Spleen (tissue), 13 donors: ENCODE data around the gene ECM2. TPM values are rescaled to one million over a fixed set of nuclear protein-coding genes. Genes with fewer than 3 reads are reported as not detected.
A peak's percentile ranks its signal among the peaks of the same experiment; 100 is the strongest.
"Not testable (repeated sequence)": the region's sequence is repeated elsewhere in the genome, so short reads cannot be mapped to it uniquely, and the experiment has no call there.

Experiments
- DNase-seq: peaks from one replicate; pipeline ENCODE4 v3.0.0-alpha.2; 2020
- H3K27ac ChIP-seq, 8 donors: fragments of 200-600 bp; sonication (generic) in 7 of 8; 1 replicate in 4 of 8; 2 replicates in 4 of 8; pipeline versions ENCODE4 v1.5.0 to v1.8.0; 2016 to 2021; ENCODE audit warnings: inconsistent platforms in 4 of 8, mild to moderate bottlenecking in 4 of 8, moderate library complexity in 1 of 8
- H3K27me3 ChIP-seq, 7 donors: fragments of 200-600 bp; sonication (generic) in 6 of 7; replicated peaks in 1 of 7; 1 replicate in 4 of 7; 2 replicates in 3 of 7; pipeline versions ENCODE4 v1.5.0 to v1.8.0; 2016 to 2021; ENCODE audit warnings: inconsistent platforms in 3 of 7, mild to moderate bottlenecking in 1 of 7
- H3K36me3 ChIP-seq, 6 donors: fragments of 200-600 bp; sonication (generic) in 5 of 6; 1 replicate in 4 of 6; 2 replicates in 2 of 6; pipeline versions ENCODE4 v1.5.0 to v1.8.0; 2016 to 2021; ENCODE audit warnings: inconsistent platforms in 2 of 6
- H3K4me1 ChIP-seq, 6 donors: fragments of 200-600 bp; sonication (generic) in 5 of 6; 1 replicate in 3 of 6; 2 replicates in 3 of 6; pipeline versions ENCODE4 v1.5.0 to v1.8.0; 2016 to 2021; ENCODE audit warnings: inconsistent platforms in 3 of 6
- H3K4me3 ChIP-seq, 8 donors: fragments of 200-600 bp; sonication (generic) in 7 of 8; 1 replicate in 4 of 8; 2 replicates in 4 of 8; pipeline versions ENCODE4 v1.5.0 to v1.8.0; 2016 to 2021; ENCODE audit warnings: inconsistent platforms in 4 of 8, mild to moderate bottlenecking in 4 of 8, moderate library complexity in 2 of 8
- H3K9me3 ChIP-seq, 8 donors: fragments of 200-600 bp; sonication (generic) in 7 of 8; 1 replicate in 4 of 8; 2 replicates in 4 of 8; pipeline versions ENCODE4 v1.5.0 to v1.8.0; 2016 to 2021; ENCODE audit warnings: inconsistent platforms in 4 of 8
- CTCF ChIP-seq, 11 experiments: fragments of 200-600 bp in 7 of 11; fragments of 450-650 bp in 4 of 11; sonication (generic) in 4 of 11; IDR thresholded peaks in 8 of 11; conservative IDR thresholded peaks in 3 of 11; 1 replicate in 7 of 11; 2 replicates in 4 of 11; pipeline versions ENCODE4 v1.4.0 to v1.8.0; 2016 to 2021; ENCODE audit warnings: antibody characterized with exemption in 11 of 11, inconsistent platforms in 4 of 11, mild to moderate bottlenecking in 1 of 11
- POLR2A ChIP-seq, 3 donors: fragments of 450-650 bp; IDR thresholded peaks; one replicate each; pipeline ENCODE4 v1.5.1; 2017; ENCODE audit warnings: antibody characterized with exemption in 3 of 3, mild to moderate bottlenecking in 1 of 3
- POLR2AphosphoS5 ChIP-seq, 3 donors: sonication (generic); formaldehyde crosslinking; IDR thresholded peaks; one replicate each; pipeline ENCODE4 v1.5.1; 2017; ENCODE audit warnings: antibody characterized with exemption in 3 of 3
- WGBS, 5 donors: extraction: QIAGEN DNeasy Blood & Tissue Kit in 3 of 5; methylation state at CpG; one replicate each; pipeline versions ENCODE4 v1.1.5 to v1.1.7; 2013 to 2018; 5-methylcytosine and 5-hydroxymethylcytosine counted together
- intact Hi-C: fragments of 100-400 bp; cut with DNase I; formaldehyde crosslinking; loops from one replicate; pipeline ENCODE4 v1.15.0; 2023; ENCODE audit warnings: low total_unique reads
- long read RNA-seq, 2 donors: transcript quantifications; one replicate each; lab custom pipeline, GENCODE V29; 2026
- polyA plus RNA-seq, 3 donors: library from polyadenylated mRNA; stranded (reverse); fragments of 200-250 nt; gene quantifications; one replicate each; pipeline ENCODE4 v1.2.1, GENCODE V29; 2013
- total RNA-seq, 7 donors: library from RNA; depleted of rRNA in 3 of 7; stranded (reverse); fragments of >200 nt in 3 of 7; fragmentation: NEBNext Ultra II Directional in 4 of 7; extraction: Animal tissue kit (Norgen Biotek cat#: 25700) in 4 of 7; gene quantifications; one replicate each; pipeline versions ENCODE4 v1.1.0 to v1.2.1, GENCODE V29; 2016 to 2021
- donor health status: healthy with polysubstance abuse.
- donor health status: DM: no; HTN: no; CAD: no; lungs with moderate emphysema.
- donor health status: DM: no; HTN: no; CAD: no.
- donor health status: Bipolar disorder and iron deficiency.
- donor health status: healthy.
- donor health status: DM: no; HTN: no; CAD: no.
- donor health status: DM: yes; HTN: yes; CAD: no.

ECM2 gene
- total RNA-seq (1 to 10 TPM in 1 of 7 donors, under 1 TPM in 4, not detected in 2; 0.28 to 1.7 (median 0.49) TPM), polyA plus RNA-seq (under 1 TPM; 0.22 to 0.68 (median 0.45) TPM)
- long read RNA-seq, donor 1, result 0 reads
- long read RNA-seq, donor 2, result 0 reads

- H3K9me3 ChIP-seq, result peaks cover 0 to 13% (median 0%) of the 10 kb centered on the region in 8 donors
- intact Hi-C loops, result no loop called here
- peak within 1 kb of the TSS in 2 of 8 donors; percentile 12 to 49 for H3K4me3 ChIP-seq
- DNase-seq, result no peak
- TF ChIP-seq POLR2AphosphoS5 (IDR thresholded peaks at IDR 0.05), result no peak
- no peaks in the 10 kb centered on the region for H3K36me3 ChIP-seq
- H3K4me1 ChIP-seq, result peaks cover 0 to 40% (median 0%) of the 10 kb centered on the region in 6 donors
- H3K27me3 ChIP-seq, result no peaks in the 10 kb centered on the region
- H3K27ac ChIP-seq, result peak within 1 kb of the TSS in 3 of 8 donors; percentile 29 to 70 (median 36)
- 63 to 85% (median 81%) methylated on average over 7 of the region's 7 CpGs for WGBS, 5 donors
These were observed at the start of gene ECM2 for GRCh38 chr9:92535940-92536850. Gene ECM2, minus strand, starts transcription at chr9:92535990. Its CDS starts 13,124 bp downstream, at chr9:92522866.

GRCh38 chr9:92576175-92576574 lies 40.4 kb upstream of the ECM2 start:
- Histone ChIP-seq H3K4me3 (no peak overlapping the region), H3K27ac (no peak overlapping the region), H3K36me3 (no peaks in the 10 kb centered on the region), H3K4me1 (no peaks in the 10 kb centered on the region), H3K9me3 (peaks cover 0 to 13% (median 7%) of the 10 kb centered on the region in 8 donors), H3K27me3 (no peaks in the 10 kb centered on the region)
- intact Hi-C loops, result no loop called here
- 20 to 63% (median 43%) methylated on average over 1 of the region's 1 CpG for WGBS, 5 donors
- no peak for DNase-seq
- TF ChIP-seq POLR2AphosphoS5 (IDR thresholded peaks at IDR 0.05) (no peak), CTCF (IDR thresholded peaks at IDR 0.05 in 8 of 11, conservative IDR thresholded peaks at IDR 0.05 in 3 of 11) (no peak), POLR2A (IDR thresholded peaks at IDR 0.05) (no peak)

GRCh38 chr9:92573612-92574011 lies 37.8 kb upstream of the ECM2 start:
- H3K27me3 ChIP-seq, intact Hi-C loops, H3K27ac ChIP-seq, H3K4me1 ChIP-seq, DNase-seq, H3K36me3 ChIP-seq, H3K4me3 ChIP-seq: not testable (repeated sequence)
- 96 to 99% (median 99%) methylated on average over 14 of the region's 14 CpGs for WGBS, 5 donors
- H3K9me3 ChIP-seq, result peaks cover 0 to 23% (median 7%) of the 10 kb centered on the region in 8 donors

GRCh38 chr9:92571871-92572270 lies 36.1 kb upstream of the ECM2 start:
- H3K9me3 ChIP-seq, result peaks cover under 1 to 31% (median 20%) of the 10 kb centered on the region in 8 donors
- H3K4me1 ChIP-seq, H3K27ac ChIP-seq, H3K36me3 ChIP-seq, DNase-seq, H3K4me3 ChIP-seq, intact Hi-C loops, H3K27me3 ChIP-seq: not testable (repeated sequence)
- 87 to 98% (median 95%) methylated on average over 2 of the region's 2 CpGs for WGBS, 5 donors

GRCh38 chr9:92564982-92565381 lies 29.2 kb upstream of the ECM2 start:
- 89 to 96% (median 90%) methylated on average over 2 of the region's 2 CpGs for WGBS, 5 donors
- Histone ChIP-seq H3K9me3 (peaks cover 2 to 37% (median 29%) of the 10 kb centered on the region in 8 donors), H3K4me3 (no peak overlapping the region), H3K4me1 (no peaks in the 10 kb centered on the region), H3K27ac (no peak overlapping the region), H3K27me3 (no peaks in the 10 kb centered on the region), H3K36me3 (no peaks in the 10 kb centered on the region)
- no peak for DNase-seq
- TF ChIP-seq CTCF (IDR thresholded peaks at IDR 0.05 in 8 of 11, conservative IDR thresholded peaks at IDR 0.05 in 3 of 11) (no peak), POLR2A (IDR thresholded peaks at IDR 0.05) (no peak), POLR2AphosphoS5 (IDR thresholded peaks at IDR 0.05) (no peak)
- intact Hi-C loops, result no loop called here
